H1 (cell line): ENCODE measurements around the gene COX7A1.

Experiments
- CTBP2 ChIP-seq: IDR thresholded peaks from 2 replicates; pipeline ENCODE4 v1.7.0; 2011; ENCODE audit warnings: borderline replicate concordance, mild to moderate bottlenecking, moderate library complexity, mixed read lengths, low read length; ENCODE audit not compliant: insufficient read depth, insufficient read length
- EZH2 ChIP-seq: fragments of 200-600 bp; sonication (generic); IDR thresholded peaks from 2 replicates; pipeline ENCODE4 v1.7.1; 2012; ENCODE audit warnings: low read depth, mild to moderate bottlenecking, moderate library complexity, low read length, inconsistent platforms; ENCODE audit not compliant: severe bottlenecking
- GABPA ChIP-seq: IDR thresholded peaks from 2 replicates; pipeline ENCODE4 v1.6.1; 2011; ENCODE audit warnings: mild to moderate bottlenecking, low read length, moderate library complexity, borderline replicate concordance; ENCODE audit not compliant: insufficient read depth
- POLR2A ChIP-seq, 2 experiments: IDR thresholded peaks; 1 replicate in 1 of 2; 2 replicates in 1 of 2; pipeline ENCODE4 v1.6.1; 2011; ENCODE audit warnings: low read depth in 2 of 2, low read length in 2 of 2, mild to moderate bottlenecking in 2 of 2; ENCODE audit errors: control extremely low read depth in 1 of 2
- POLR2AphosphoS5 ChIP-seq: IDR thresholded peaks from 2 replicates; pipeline ENCODE4 v1.6.1; 2011; ENCODE audit warnings: low read depth, low read length
- RXRA ChIP-seq: IDR thresholded peaks from 2 replicates; pipeline ENCODE4 v1.6.1; 2011; ENCODE audit warnings: low read depth, mild to moderate bottlenecking, low read length, moderate library complexity; ENCODE audit not compliant: insufficient read depth
- SP1 ChIP-seq: IDR thresholded peaks from 2 replicates; pipeline ENCODE4 v1.6.1; 2011; ENCODE audit warnings: low read depth, low read length
- SRF ChIP-seq: IDR thresholded peaks from 2 replicates; pipeline ENCODE4 v1.6.1; 2011; ENCODE audit warnings: mild to moderate bottlenecking, low read depth, low read length, moderate library complexity
- TF ChIP-seq, protein P1 (sequence below), 3 experiments: IDR thresholded peaks; 1 replicate in 2 of 3; 2 replicates in 1 of 3; pipeline versions ENCODE4 v1.5.1 to v1.6.1; 2011; ENCODE audit warnings: low read length in 3 of 3, mild to moderate bottlenecking in 3 of 3, inconsistent platforms in 2 of 3, low read depth in 1 of 3, moderate library complexity in 1 of 3; ENCODE audit not compliant: insufficient read depth in 1 of 3; ENCODE audit errors: control extremely low read depth in 1 of 3
- TF ChIP-seq, protein P2 (sequence below): IDR thresholded peaks from 2 replicates; pipeline ENCODE4 v1.6.1; 2012; ENCODE audit warnings: inconsistent platforms
- TF ChIP-seq, protein P3 (sequence below): IDR thresholded peaks from 2 replicates; pipeline ENCODE4 v1.6.1; 2012; ENCODE audit warnings: inconsistent platforms

- TF ChIP-seq POLR2AphosphoS5 (no peak), CTBP2 (no peak), RXRA (no peak), SP1 (no peak), SRF (no peak), EZH2 (no peak), GABPA (no peak), POLR2A (IDR thresholded peaks at IDR 0.05; ENCODE audit: control extremely low read depth in 1 of 2, low read depth in 2 of 2, low read length in 2 of 2) (no peak)
- TF ChIP-seq, protein P1, sequence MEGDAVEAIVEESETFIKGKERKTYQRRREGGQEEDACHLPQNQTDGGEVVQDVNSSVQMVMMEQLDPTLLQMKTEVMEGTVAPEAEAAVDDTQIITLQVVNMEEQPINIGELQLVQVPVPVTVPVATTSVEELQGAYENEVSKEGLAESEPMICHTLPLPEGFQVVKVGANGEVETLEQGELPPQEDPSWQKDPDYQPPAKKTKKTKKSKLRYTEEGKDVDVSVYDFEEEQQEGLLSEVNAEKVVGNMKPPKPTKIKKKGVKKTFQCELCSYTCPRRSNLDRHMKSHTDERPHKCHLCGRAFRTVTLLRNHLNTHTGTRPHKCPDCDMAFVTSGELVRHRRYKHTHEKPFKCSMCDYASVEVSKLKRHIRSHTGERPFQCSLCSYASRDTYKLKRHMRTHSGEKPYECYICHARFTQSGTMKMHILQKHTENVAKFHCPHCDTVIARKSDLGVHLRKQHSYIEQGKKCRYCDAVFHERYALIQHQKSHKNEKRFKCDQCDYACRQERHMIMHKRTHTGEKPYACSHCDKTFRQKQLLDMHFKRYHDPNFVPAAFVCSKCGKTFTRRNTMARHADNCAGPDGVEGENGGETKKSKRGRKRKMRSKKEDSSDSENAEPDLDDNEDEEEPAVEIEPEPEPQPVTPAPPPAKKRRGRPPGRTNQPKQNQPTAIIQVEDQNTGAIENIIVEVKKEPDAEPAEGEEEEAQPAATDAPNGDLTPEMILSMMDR (IDR thresholded peaks at IDR 0.05; ENCODE audit: control extremely low read depth in 1 of 3, insufficient read depth in 1 of 3, low read depth in 1 of 3, low read length in 3 of 3) = no peak
- TF ChIP-seq, protein P2, sequence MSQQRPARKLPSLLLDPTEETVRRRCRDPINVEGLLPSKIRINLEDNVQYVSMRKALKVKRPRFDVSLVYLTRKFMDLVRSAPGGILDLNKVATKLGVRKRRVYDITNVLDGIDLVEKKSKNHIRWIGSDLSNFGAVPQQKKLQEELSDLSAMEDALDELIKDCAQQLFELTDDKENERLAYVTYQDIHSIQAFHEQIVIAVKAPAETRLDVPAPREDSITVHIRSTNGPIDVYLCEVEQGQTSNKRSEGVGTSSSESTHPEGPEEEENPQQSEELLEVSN = no peak
- TF ChIP-seq, protein P3, sequence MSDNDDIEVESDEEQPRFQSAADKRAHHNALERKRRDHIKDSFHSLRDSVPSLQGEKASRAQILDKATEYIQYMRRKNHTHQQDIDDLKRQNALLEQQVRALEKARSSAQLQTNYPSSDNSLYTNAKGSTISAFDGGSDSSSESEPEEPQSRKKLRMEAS = no peak
Observed at GRCh38 chr19:36201684-36202083, 49.4 kb upstream of the COX7A1 start.
